ENCODE data around the gene APRT. TPM values are rescaled to one million over a fixed set of nuclear protein-coding genes. Genes with fewer than 3 reads are reported as not detected.

Gene APRT
- total and polyA plus RNA-seq, 2 of the 8 experiments (the other 6 are each of a cell fraction or from before 2014, with no cell fraction given) = 221 to 267 TPM

GRCh38 chr16:88813269-88814143, 1.8 kb upstream of the APRT start:
- no peak overlapping the region for H4K5ac ChIP-seq (ENCODE audit: insufficient read length, low read depth, low read length)
- no peaks in the 10 kb centered on the region for H3K27me3 ChIP-seq (replicated peaks in 1 of 4; ENCODE audit: control insufficient read depth in 3 of 4, extremely low read depth in 1 of 4, insufficient read depth in 3 of 4, low read length in 3 of 4)
- no peak overlapping the region for H2BK20ac ChIP-seq (ENCODE audit: low read length)
- ChIA-PET POLR2A (ENCODE audit: partially characterized antibody) (interaction anchor here (0.8 to 8.1 kb wide), 11 partner anchors 6 to 360 kb away, joined by 3 to 77 read pairs (median 5); partner anchors contain the start of genes CDT1, GALNS and TRAPPC2L), CTCF (ENCODE audit: partially characterized antibody) (interaction anchor here (0.6 to 5.7 kb wide), 21 partner anchors 9 to 403 kb away, joined by 3 to 29 read pairs (median 4); partner anchors contain the start of genes GALNS and TRAPPC2L)
- no peak overlapping the region for H3K18ac ChIP-seq (ENCODE audit: extremely low read depth, low read length)
- peak overlapping the region; percentile 2; the same call in 1 of the 2 replicates for H2BK12ac ChIP-seq (ENCODE audit: low read depth, low read length)
- 0 out of 2 replicates have a peak, but pooled peaks cover 4% of the 10 kb centered on the region for H3K79me1 ChIP-seq (ENCODE audit: low read depth, low read length)
- H3K4me2 ChIP-seq (ENCODE audit: insufficient read depth in 1 of 2, low read depth in 2 of 2, low read length in 2 of 2) = no peak overlapping the region
- no peak overlapping the region for H3K27ac ChIP-seq (ENCODE audit: low read depth, low read length)
- peaks cover 0 to 11% (median 4%) of the 10 kb centered on the region in 4 experiments; a peak in 5 of 7 replicates for H3K4me1 ChIP-seq (replicated peaks in 1 of 4; ENCODE audit: control insufficient read depth in 3 of 4, insufficient read depth in 4 of 4, low read length in 3 of 4)
- H4K20me1 ChIP-seq (replicated peaks in 1 of 2; ENCODE audit: control insufficient read depth in 1 of 2, insufficient read depth in 2 of 2, low read length in 2 of 2) = peaks cover 13 to 21% of the 10 kb centered on the region in 2 experiments
- no peak overlapping the region for H3K23ac ChIP-seq (ENCODE audit: insufficient read length)
- no peak overlapping the region for H3K4me3 ChIP-seq (ENCODE audit: extremely low read depth in 1 of 4, insufficient read depth in 2 of 4, low read depth in 3 of 4, low read length in 4 of 4)
- H3K79me2 ChIP-seq (ENCODE audit: control insufficient read depth in 1 of 2, insufficient read depth in 2 of 2, low read length in 2 of 2) = peaks cover 0 to 18% of the 10 kb centered on the region in 2 experiments; a peak in 2 of 4 replicates
- H4K8ac ChIP-seq (ENCODE audit: extremely low read depth, insufficient read depth, low read length) = no peak overlapping the region
- H3K9ac ChIP-seq (replicated peaks in 1 of 4; ENCODE audit: extremely low read depth in 1 of 4, low read depth in 3 of 4, low read length in 3 of 4) = no peak overlapping the region
- no peak overlapping the region for H2BK120ac ChIP-seq (replicated peaks; ENCODE audit: low read depth, low read length)
- FAIRE-seq = no peak
- no peaks in the 10 kb centered on the region for H3K9me3 ChIP-seq (ENCODE audit: insufficient read depth in 2 of 2, low read depth in 1 of 2, low read length in 1 of 2)
- no peak overlapping the region for H2AFZ ChIP-seq (ENCODE audit: low read length)
- H3K56ac ChIP-seq (replicated peaks; ENCODE audit: insufficient read length, low read depth, low read length) = no peak overlapping the region
- H4K91ac ChIP-seq (replicated peaks; ENCODE audit: insufficient read length, low read length) = peak overlapping the region; percentile 81
- TF ChIP-seq HDAC2 (IDR thresholded peaks at IDR 0.05; ENCODE audit: borderline replicate concordance in 1 of 2, low read depth in 2 of 2, low read length in 2 of 2) = no peak
- no peak for TF ChIP-seq RNF2 (IDR thresholded peaks at IDR 0.05; ENCODE audit: borderline replicate concordance, low read depth, low read length, missing control alignments, poor library complexity, severe bottlenecking)
- no peak for TF ChIP-seq EGR1 (IDR thresholded peaks at IDR 0.05; ENCODE audit: borderline replicate concordance, low read depth, low read length)
- H3K23me2 ChIP-seq (ENCODE audit: low read depth, low read length) = peaks cover 10% of the 10 kb centered on the region
- H3K14ac ChIP-seq (ENCODE audit: insufficient read length) = no peak overlapping the region
- WGBS, 2 experiments (ENCODE audit: extremely low coverage in 1 of 2, insufficient coverage in 1 of 2, insufficient read length in 1 of 2, insufficient replicate concordance in 2 of 2, low coverage in 1 of 2, low lambda C conversion rate in 2 of 2, missing lambda C conversion rate in 1 of 2) = 84% methylated on average over 21 of the region's 26 CpGs; no CpG with 5 or more reads in 1 of the 2 experiments
- no peak overlapping the region for H3K4ac ChIP-seq (replicated peaks; ENCODE audit: insufficient read length, low read depth, low read length)
- peaks cover 4 to 23% (median 10%) of the 10 kb centered on the region in 4 experiments for H3K36me3 ChIP-seq (ENCODE audit: control insufficient read depth in 2 of 4, insufficient read depth in 4 of 4, low read length in 3 of 4)
- no peak overlapping the region for H2AK5ac ChIP-seq (ENCODE audit: low read depth, low read length)
- no peak for DNase-seq (ENCODE audit: low read depth in 1 of 2, low spot score in 2 of 2)
- no peak overlapping the region for H2BK15ac ChIP-seq (ENCODE audit: low read length)
- peak overlapping the region; percentile 44; the same call in 1 of the 2 replicates for H2BK5ac ChIP-seq (ENCODE audit: low read depth, low read length)

All from H1 (cell line).